Astrocyte of the cerebellum (primary cell): ENCODE results near the gene R3HDM2.
"Not testable (repeated sequence)": the region's sequence is repeated elsewhere in the genome, so short reads cannot be mapped to it uniquely, and the experiment has no call there.

Experiments
- DNase-seq: peaks from one replicate; pipeline ENCODE4 v3.0.0-alpha.2; 2011; ENCODE audit warnings: low read depth
- H3K4me3 ChIP-seq: 2 replicates; pipeline ENCODE4 v1.5.1; 2011; ENCODE audit warnings: mild to moderate bottlenecking, low read depth, low read length, moderate library complexity
- in situ Hi-C: cut with HindIII; loops from 2 replicates; pipeline ENCODE4 v1.10.0; 2017; ENCODE audit warnings: low sequenced_read_pairs
- TF ChIP-seq, protein P1 (sequence below): IDR thresholded peaks from 2 replicates; pipeline ENCODE4 v1.5.1; 2012; ENCODE audit warnings: low read length, low read depth, moderate library complexity, mild to moderate bottlenecking; ENCODE audit errors: missing control alignments

R3HDM2 gene

DNA sequence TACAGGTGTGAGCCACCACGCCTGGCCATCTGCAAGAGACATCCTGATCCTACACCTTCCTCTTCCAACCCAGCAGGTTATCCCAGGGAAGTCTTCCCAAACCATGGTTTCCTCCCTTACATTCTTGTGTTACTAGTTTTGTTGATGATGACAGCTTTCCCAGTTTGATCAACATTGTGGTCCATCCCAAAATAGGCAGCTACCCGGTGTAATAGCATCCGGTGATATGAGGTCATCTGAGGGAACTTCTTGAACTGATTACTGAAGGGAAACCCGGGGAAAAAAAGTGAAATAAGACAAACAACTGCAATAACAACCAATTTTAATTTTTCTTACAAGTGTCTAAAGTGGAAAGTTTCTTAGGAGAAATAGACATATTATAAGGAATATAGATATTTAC, 134.6 kb downstream of the R3HDM2 start:
- H3K4me3 ChIP-seq: no peak overlapping the region
- in situ Hi-C loops: no loop called here
- TF ChIP-seq, protein P1, sequence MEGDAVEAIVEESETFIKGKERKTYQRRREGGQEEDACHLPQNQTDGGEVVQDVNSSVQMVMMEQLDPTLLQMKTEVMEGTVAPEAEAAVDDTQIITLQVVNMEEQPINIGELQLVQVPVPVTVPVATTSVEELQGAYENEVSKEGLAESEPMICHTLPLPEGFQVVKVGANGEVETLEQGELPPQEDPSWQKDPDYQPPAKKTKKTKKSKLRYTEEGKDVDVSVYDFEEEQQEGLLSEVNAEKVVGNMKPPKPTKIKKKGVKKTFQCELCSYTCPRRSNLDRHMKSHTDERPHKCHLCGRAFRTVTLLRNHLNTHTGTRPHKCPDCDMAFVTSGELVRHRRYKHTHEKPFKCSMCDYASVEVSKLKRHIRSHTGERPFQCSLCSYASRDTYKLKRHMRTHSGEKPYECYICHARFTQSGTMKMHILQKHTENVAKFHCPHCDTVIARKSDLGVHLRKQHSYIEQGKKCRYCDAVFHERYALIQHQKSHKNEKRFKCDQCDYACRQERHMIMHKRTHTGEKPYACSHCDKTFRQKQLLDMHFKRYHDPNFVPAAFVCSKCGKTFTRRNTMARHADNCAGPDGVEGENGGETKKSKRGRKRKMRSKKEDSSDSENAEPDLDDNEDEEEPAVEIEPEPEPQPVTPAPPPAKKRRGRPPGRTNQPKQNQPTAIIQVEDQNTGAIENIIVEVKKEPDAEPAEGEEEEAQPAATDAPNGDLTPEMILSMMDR: no peak
- DNase-seq: no peak

DNA sequence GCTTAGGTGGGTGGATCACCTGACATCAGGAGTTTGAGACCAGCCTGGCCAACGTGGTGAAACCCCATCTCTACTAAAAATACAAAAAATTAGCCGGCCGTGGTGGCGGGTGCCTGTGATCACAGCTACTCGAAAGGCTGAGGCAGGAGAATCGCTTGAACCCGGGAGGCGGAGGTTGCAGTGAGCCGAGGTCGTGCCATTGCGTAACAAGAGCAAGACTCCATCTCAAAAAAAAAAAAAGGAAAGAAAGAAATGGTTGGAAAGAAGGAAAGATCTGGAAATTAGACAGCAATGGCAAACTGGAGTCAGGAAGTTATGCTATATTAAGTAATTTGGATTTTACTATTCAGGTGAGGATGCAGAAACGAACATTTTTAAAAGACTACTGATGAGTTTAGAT, 148.8 kb downstream of the R3HDM2 start:
- in situ Hi-C loops, DNase-seq, H3K4me3 ChIP-seq: not testable (repeated sequence)

DNA sequence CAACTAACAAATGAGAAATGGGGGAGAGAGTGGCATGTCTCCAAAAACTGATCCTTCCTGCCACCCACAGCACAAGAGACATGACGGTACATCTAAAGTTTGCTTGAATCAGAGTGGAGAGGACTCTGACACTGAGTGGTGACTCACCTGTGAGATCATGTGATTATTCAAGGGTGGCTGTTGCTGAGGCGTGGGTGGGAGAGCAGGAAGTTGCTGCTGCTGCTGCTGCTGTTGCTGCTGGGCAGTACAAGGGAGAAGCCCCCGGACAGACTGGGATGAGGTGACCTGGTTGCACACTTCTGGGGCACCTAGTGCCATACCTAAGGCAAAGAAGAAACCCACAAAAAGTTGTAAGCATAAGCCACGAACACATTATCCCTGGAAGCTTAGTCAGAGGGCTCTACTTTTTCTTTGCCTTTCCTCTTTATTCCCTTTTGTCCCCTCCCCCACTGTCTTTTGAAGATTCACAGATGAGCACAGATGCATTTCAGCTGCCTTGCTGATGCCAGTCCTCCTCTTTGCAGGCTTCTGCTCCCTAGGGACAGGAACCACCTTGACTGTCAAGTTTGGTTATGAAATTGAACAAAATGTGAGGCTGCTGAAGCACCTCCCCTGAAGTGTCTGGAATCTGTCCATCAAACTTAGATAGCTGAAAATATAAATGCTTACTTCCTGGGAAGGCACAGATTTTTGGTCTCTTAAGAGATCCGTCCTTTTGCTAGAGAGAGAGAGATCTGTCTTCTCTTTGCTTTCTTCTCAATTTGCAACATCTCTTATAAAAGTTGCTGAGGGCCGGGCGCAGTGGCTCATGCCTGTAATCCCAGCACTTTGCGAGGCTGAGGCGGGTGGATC, 150.4 kb downstream of the R3HDM2 start:
- no peak overlapping the region for H3K4me3 ChIP-seq
- in situ Hi-C loops: no loop called here
- TF ChIP-seq, protein P1: no peak
- DNase-seq: peak; percentile 64

- in situ Hi-C loops: no loop called here
- no peak overlapping the region for H3K4me3 ChIP-seq
- TF ChIP-seq, protein P1: no peak
- DNase-seq: no peak
These were observed 152.1 kb downstream of the R3HDM2 start for GRCh38 chr12:57278465-57279381.

- in situ Hi-C loops: no loop called here
- no peak overlapping the region for H3K4me3 ChIP-seq
- DNase-seq: no peak
- TF ChIP-seq, protein P1: peak; percentile 47
These were observed 153.8 kb downstream of the R3HDM2 start for GRCh38 chr12:57276935-57277563.

GRCh38 chr12:57276233-57276632, 154.6 kb downstream of the R3HDM2 start:
- in situ Hi-C loops: not testable (repeated sequence)

GRCh38 chr12:57273516-57273915, 157.3 kb downstream of the R3HDM2 start:
- in situ Hi-C loops: no loop called here
- H3K4me3 ChIP-seq: no peak overlapping the region
- TF ChIP-seq, protein P1: no peak
- DNase-seq: no peak

More at GRCh38 chr12:57276233-57276632, 154.6 kb downstream of the R3HDM2 start:
- not testable (repeated sequence) for DNase-seq, H3K4me3 ChIP-seq
